ENCODE data around the gene RTL5.

RTL5 gene

DNA sequence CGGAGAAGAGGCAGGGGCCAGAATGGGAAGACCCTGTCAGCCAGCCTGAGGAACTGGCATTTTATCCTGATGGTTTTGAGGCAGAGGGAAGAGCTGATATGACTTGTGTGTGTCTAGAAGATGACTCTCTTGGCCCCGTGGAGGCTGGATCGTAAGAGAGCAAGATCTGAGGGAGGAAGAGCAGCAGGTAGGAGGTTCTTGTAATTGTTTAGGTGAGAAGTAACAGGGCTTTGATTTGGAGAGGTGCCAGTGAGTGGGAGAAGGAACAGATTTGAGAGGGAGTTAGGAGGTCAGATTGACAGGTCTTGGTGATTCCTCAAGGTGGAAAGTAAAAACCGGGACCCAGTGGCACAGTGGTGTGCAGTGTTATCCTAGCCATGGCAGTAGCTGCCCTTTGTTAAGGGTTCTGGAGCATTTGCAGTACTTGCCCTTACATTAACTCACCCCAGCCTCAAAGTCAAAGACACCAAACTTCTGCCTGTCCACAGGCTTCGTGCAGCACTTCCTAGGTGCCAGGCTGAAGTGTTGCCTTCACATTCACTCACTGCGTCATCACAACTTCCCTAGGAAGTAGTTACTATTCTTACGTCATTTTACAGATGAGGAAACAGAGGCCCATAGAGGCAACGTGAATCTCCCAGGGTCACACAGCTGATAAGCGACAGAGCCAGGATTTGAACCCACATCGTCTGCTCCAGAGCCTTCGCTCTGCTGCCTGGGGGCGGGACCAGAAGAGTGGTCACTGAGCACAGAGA is 23.7 kb downstream of the RTL5 start:
- no peak overlapping the region for H2AFZ ChIP-seq (ENCODE audit: low read length, unreplicated experiment)
- no peaks in the 10 kb centered on the region for H3K79me2 ChIP-seq (ENCODE audit: control insufficient read depth, insufficient read depth, low read length, unreplicated experiment)
- H3K4me3 ChIP-seq (ENCODE audit: low read depth, low read length): no peak overlapping the region
- H3K36me3 ChIP-seq (ENCODE audit: insufficient read depth, low read length): no peaks in the 10 kb centered on the region
- no peaks in the 10 kb centered on the region for H3K27me3 ChIP-seq (ENCODE audit: insufficient read depth, low read length)
- no peak overlapping the region for H3K27ac ChIP-seq (ENCODE audit: low read depth, low read length)
- H3K4me1 ChIP-seq (ENCODE audit: control insufficient read depth, insufficient read depth, low read length, unreplicated experiment): peaks cover 3% of the 10 kb centered on the region

DNA sequence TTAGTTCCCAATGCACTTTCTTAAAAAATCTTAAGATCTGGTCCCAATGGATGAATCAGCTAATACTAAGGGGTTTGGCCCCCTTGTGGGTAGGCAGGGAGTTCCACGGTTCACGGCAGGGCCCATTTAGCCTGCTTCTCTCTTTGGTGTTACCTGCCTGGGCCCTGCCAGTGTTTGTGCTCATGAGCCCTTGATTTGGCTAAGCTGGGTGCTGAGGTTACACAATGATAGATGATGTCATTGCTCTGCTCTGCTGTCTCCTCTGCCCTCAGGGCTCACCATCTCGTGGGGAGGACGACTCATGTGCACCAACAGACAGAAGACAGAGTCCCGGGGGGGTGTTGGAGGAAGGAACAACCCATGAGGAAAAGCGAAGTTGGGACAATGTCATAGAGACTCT is 24.4 kb downstream of the RTL5 start:
- H3K4me1 ChIP-seq (ENCODE audit: control insufficient read depth, insufficient read depth, low read length, unreplicated experiment): peaks cover 3% of the 10 kb centered on the region
- H3K27me3 ChIP-seq (ENCODE audit: insufficient read depth, low read length): no peaks in the 10 kb centered on the region
- no peak overlapping the region for H2AFZ ChIP-seq (ENCODE audit: low read length, unreplicated experiment)
- no peak overlapping the region for H3K27ac ChIP-seq (ENCODE audit: low read depth, low read length)
- H3K4me3 ChIP-seq (ENCODE audit: low read depth, low read length): no peak overlapping the region
- H3K79me2 ChIP-seq (ENCODE audit: control insufficient read depth, insufficient read depth, low read length, unreplicated experiment): no peaks in the 10 kb centered on the region
- H3K36me3 ChIP-seq (ENCODE audit: insufficient read depth, low read length): no peaks in the 10 kb centered on the region

- Histone ChIP-seq H3K27me3 (ENCODE audit: insufficient read depth, low read length) (no peaks in the 10 kb centered on the region), H3K4me3 (ENCODE audit: low read depth, low read length) (no peak overlapping the region), H2AFZ (ENCODE audit: low read length, unreplicated experiment) (no peak overlapping the region), H3K4me1 (ENCODE audit: control insufficient read depth, insufficient read depth, low read length, unreplicated experiment) (peaks cover 3% of the 10 kb centered on the region), H3K36me3 (ENCODE audit: insufficient read depth, low read length) (no peaks in the 10 kb centered on the region), H3K27ac (ENCODE audit: low read depth, low read length) (no peak overlapping the region), H3K79me2 (ENCODE audit: control insufficient read depth, insufficient read depth, low read length, unreplicated experiment) (no peaks in the 10 kb centered on the region)
Measured at GRCh38 chrX:72105436-72105835, 26.3 kb downstream of the RTL5 start.

GRCh38 chrX:72102760-72103159 is 29.0 kb downstream of the RTL5 start:
- Histone ChIP-seq H3K4me3 (ENCODE audit: low read depth, low read length) (no peak overlapping the region), H3K27ac (ENCODE audit: low read depth, low read length) (no peak overlapping the region), H3K4me1 (ENCODE audit: control insufficient read depth, insufficient read depth, low read length, unreplicated experiment) (peaks cover 3% of the 10 kb centered on the region), H3K27me3 (ENCODE audit: insufficient read depth, low read length) (no peaks in the 10 kb centered on the region), H2AFZ (ENCODE audit: low read length, unreplicated experiment) (no peak overlapping the region), H3K36me3 (ENCODE audit: insufficient read depth, low read length) (no peaks in the 10 kb centered on the region), H3K79me2 (ENCODE audit: control insufficient read depth, insufficient read depth, low read length, unreplicated experiment) (no peaks in the 10 kb centered on the region)

- H3K27me3 ChIP-seq (ENCODE audit: insufficient read depth, low read length): no peaks in the 10 kb centered on the region
- H2AFZ ChIP-seq (ENCODE audit: low read length, unreplicated experiment): no peak overlapping the region
- H3K36me3 ChIP-seq (ENCODE audit: insufficient read depth, low read length): no peaks in the 10 kb centered on the region
- no peak overlapping the region for H3K27ac ChIP-seq (ENCODE audit: low read depth, low read length)
- no peak overlapping the region for H3K4me3 ChIP-seq (ENCODE audit: low read depth, low read length)
- no peaks in the 10 kb centered on the region for H3K4me1 ChIP-seq (ENCODE audit: control insufficient read depth, insufficient read depth, low read length, unreplicated experiment)
- H3K79me2 ChIP-seq (ENCODE audit: control insufficient read depth, insufficient read depth, low read length, unreplicated experiment): no peaks in the 10 kb centered on the region
Measured at GRCh38 chrX:72102126-72102525, 29.6 kb downstream of the RTL5 start.

GRCh38 chrX:72101597-72102037 is 30.1 kb downstream of the RTL5 start:
- Histone ChIP-seq H3K36me3 (ENCODE audit: insufficient read depth, low read length) (no peaks in the 10 kb centered on the region), H3K27ac (ENCODE audit: low read depth, low read length) (no peak overlapping the region), H2AFZ (ENCODE audit: low read length, unreplicated experiment) (no peak overlapping the region), H3K79me2 (ENCODE audit: control insufficient read depth, insufficient read depth, low read length, unreplicated experiment) (no peaks in the 10 kb centered on the region), H3K4me3 (ENCODE audit: low read depth, low read length) (no peak overlapping the region), H3K4me1 (ENCODE audit: control insufficient read depth, insufficient read depth, low read length, unreplicated experiment) (no peaks in the 10 kb centered on the region), H3K27me3 (ENCODE audit: insufficient read depth, low read length) (no peaks in the 10 kb centered on the region)

DNA sequence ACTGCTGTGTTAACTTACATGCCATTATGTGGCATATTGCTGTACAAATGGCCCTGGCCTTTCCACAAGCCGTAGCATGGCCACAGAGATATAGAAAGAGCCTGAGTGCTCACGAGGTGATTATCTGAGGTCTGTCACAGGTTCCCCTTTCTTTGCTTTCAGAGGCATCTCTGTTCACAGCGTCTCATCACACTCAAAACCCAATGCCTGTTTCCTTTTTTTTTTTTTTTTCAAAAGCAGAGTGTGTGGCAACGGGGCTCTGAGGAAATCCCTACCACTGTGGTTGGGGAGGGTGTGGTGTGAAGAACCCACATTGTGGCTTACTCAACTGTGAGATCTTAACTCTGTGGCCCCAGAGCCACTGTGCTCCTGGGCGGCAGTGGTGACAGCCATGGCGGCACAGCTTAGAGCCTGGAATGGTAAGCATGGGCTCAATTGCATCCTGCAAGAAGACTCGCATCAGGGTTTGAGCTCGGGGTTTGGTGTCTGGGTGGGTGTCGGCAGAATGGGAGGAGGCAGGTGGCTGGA is 30.8 kb downstream of the RTL5 start:
- Histone ChIP-seq H3K27me3 (ENCODE audit: insufficient read depth, low read length) (no peaks in the 10 kb centered on the region), H3K27ac (ENCODE audit: low read depth, low read length) (no peak overlapping the region), H3K79me2 (ENCODE audit: control insufficient read depth, insufficient read depth, low read length, unreplicated experiment) (no peaks in the 10 kb centered on the region), H3K36me3 (ENCODE audit: insufficient read depth, low read length) (no peaks in the 10 kb centered on the region), H2AFZ (ENCODE audit: low read length, unreplicated experiment) (no peak overlapping the region), H3K4me1 (ENCODE audit: control insufficient read depth, insufficient read depth, low read length, unreplicated experiment) (no peaks in the 10 kb centered on the region), H3K4me3 (ENCODE audit: low read depth, low read length) (no peak overlapping the region)

- Histone ChIP-seq H3K79me2 (ENCODE audit: control insufficient read depth, insufficient read depth, low read length, unreplicated experiment) (no peaks in the 10 kb centered on the region), H3K4me1 (ENCODE audit: control insufficient read depth, insufficient read depth, low read length, unreplicated experiment) (no peaks in the 10 kb centered on the region), H3K27ac (ENCODE audit: low read depth, low read length) (no peak overlapping the region), H3K27me3 (ENCODE audit: insufficient read depth, low read length) (no peaks in the 10 kb centered on the region), H2AFZ (ENCODE audit: low read length, unreplicated experiment) (no peak overlapping the region), H3K36me3 (ENCODE audit: insufficient read depth, low read length) (no peaks in the 10 kb centered on the region), H3K4me3 (ENCODE audit: low read depth, low read length) (no peak overlapping the region)
Measured at GRCh38 chrX:72100051-72100755, 31.5 kb downstream of the RTL5 start.

GRCh38 chrX:72097098-72097497 is 34.6 kb downstream of the RTL5 start:
- no peaks in the 10 kb centered on the region for H3K4me1 ChIP-seq (ENCODE audit: control insufficient read depth, insufficient read depth, low read length, unreplicated experiment)
- H3K79me2 ChIP-seq (ENCODE audit: control insufficient read depth, insufficient read depth, low read length, unreplicated experiment): no peaks in the 10 kb centered on the region
- H3K27ac ChIP-seq (ENCODE audit: low read depth, low read length): no peak overlapping the region
- H3K36me3 ChIP-seq (ENCODE audit: insufficient read depth, low read length): no peaks in the 10 kb centered on the region
- H3K27me3 ChIP-seq (ENCODE audit: insufficient read depth, low read length): no peaks in the 10 kb centered on the region
- H2AFZ ChIP-seq (ENCODE audit: low read length, unreplicated experiment): no peak overlapping the region
- no peak overlapping the region for H3K4me3 ChIP-seq (ENCODE audit: low read depth, low read length)

DNA sequence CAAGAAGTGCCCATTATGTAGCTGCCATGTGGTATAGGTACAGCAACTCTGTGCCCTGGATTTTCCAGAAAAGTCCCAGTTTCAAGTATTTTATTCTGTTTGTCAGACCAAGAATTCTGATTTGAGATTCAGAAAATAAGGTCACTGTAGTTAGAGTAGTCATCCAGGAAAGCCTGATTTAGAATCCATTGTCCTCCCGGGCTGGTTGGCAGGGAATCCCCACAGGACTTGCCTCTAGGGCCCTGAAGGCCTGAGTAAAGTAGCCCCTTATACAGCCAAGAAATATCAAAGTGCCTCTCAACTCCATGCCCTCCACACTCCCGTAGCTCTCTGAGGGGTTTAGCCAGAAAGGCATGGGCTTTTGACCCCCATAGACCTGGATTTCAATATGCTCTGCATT is 36.3 kb downstream of the RTL5 start:
- Histone ChIP-seq H2AFZ (ENCODE audit: low read length, unreplicated experiment) (no peak overlapping the region), H3K27ac (ENCODE audit: low read depth, low read length) (no peak overlapping the region), H3K4me1 (ENCODE audit: control insufficient read depth, insufficient read depth, low read length, unreplicated experiment) (no peaks in the 10 kb centered on the region), H3K4me3 (ENCODE audit: low read depth, low read length) (no peak overlapping the region), H3K79me2 (ENCODE audit: control insufficient read depth, insufficient read depth, low read length, unreplicated experiment) (no peaks in the 10 kb centered on the region), H3K27me3 (ENCODE audit: insufficient read depth, low read length) (no peaks in the 10 kb centered on the region), H3K36me3 (ENCODE audit: insufficient read depth, low read length) (no peaks in the 10 kb centered on the region)

DNA sequence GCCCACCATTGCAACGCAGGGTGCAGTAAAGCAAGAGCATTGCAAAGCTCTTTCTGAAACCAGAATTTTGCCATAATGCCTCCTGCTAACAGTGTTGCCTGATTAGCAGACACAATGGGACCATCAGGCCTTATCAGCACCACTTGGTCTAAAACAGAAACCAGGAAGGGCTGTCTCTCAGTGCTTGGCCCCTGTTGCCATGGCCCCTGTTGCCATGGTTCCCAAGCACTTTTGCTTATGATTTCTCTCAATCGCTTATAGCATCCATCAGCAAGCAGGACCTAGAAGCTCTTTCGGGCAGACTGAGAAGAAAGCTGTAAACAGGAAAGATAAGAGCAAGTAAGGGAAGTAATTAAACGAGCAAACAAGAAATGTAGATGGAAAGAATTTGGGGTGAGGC is 36.8 kb downstream of the RTL5 start:
- Histone ChIP-seq H3K27ac (ENCODE audit: low read depth, low read length) (no peak overlapping the region), H3K4me3 (ENCODE audit: low read depth, low read length) (no peak overlapping the region), H3K27me3 (ENCODE audit: insufficient read depth, low read length) (no peaks in the 10 kb centered on the region)

More for the DNA sequence above, 36.8 kb downstream of the RTL5 start:
- Histone ChIP-seq H3K4me1 (ENCODE audit: control insufficient read depth, insufficient read depth, low read length, unreplicated experiment) (no peaks in the 10 kb centered on the region), H2AFZ (ENCODE audit: low read length, unreplicated experiment) (no peak overlapping the region), H3K79me2 (ENCODE audit: control insufficient read depth, insufficient read depth, low read length, unreplicated experiment) (no peaks in the 10 kb centered on the region), H3K36me3 (ENCODE audit: insufficient read depth, low read length) (no peaks in the 10 kb centered on the region)
